Liver (tissue), 3 donors: ENCODE data around the gene SPAG17.

Experiments used
- EGR1 ChIP-seq, 2 donors: IDR thresholded peaks; 2 replicates each; pipeline ENCODE4 v1.6.1; 2016 to 2018; ENCODE audit warnings: antibody characterized with exemption in 2 of 2, low read depth in 2 of 2
- FOXA1 ChIP-seq: IDR thresholded peaks from 2 replicates; pipeline ENCODE4 v1.6.1; 2016; ENCODE audit warnings: antibody characterized with exemption
- FOXA2 ChIP-seq: IDR thresholded peaks from 2 replicates; pipeline ENCODE4 v1.6.1; 2016; ENCODE audit warnings: antibody characterized with exemption
- GABPA ChIP-seq, 2 donors: IDR thresholded peaks in 1 of 2; conservative IDR thresholded peaks in 1 of 2; 2 replicates each; pipeline ENCODE4 v1.6.1; 2016; ENCODE audit warnings: antibody characterized with exemption in 2 of 2, mild to moderate bottlenecking in 1 of 2, moderate library complexity in 1 of 2
- RAD21 ChIP-seq, 2 donors: IDR thresholded peaks; 2 replicates each; pipeline ENCODE4 v1.6.1; 2016; ENCODE audit warnings: antibody characterized with exemption in 2 of 2, mild to moderate bottlenecking in 2 of 2
- RXRA ChIP-seq, 2 donors: IDR thresholded peaks; 2 replicates each; pipeline ENCODE4 v1.6.1; 2017 to 2018; ENCODE audit warnings: antibody characterized with exemption in 2 of 2, mild to moderate bottlenecking in 1 of 2
- SP1 ChIP-seq: IDR thresholded peaks from 2 replicates; pipeline ENCODE4 v1.6.1; 2018; ENCODE audit warnings: antibody characterized with exemption, mild to moderate bottlenecking
- TAF1 ChIP-seq: conservative IDR thresholded peaks from 2 replicates; pipeline ENCODE4 v1.6.1; 2016; ENCODE audit warnings: antibody characterized with exemption, mild to moderate bottlenecking
- YY1 ChIP-seq: IDR thresholded peaks from 2 replicates; pipeline ENCODE4 v1.6.1; 2016; ENCODE audit warnings: antibody characterized with exemption, mild to moderate bottlenecking
- TF ChIP-seq, protein P1 (sequence below): IDR thresholded peaks from 2 replicates; pipeline ENCODE4 v1.6.1; 2016; ENCODE audit warnings: antibody characterized with exemption
- TF ChIP-seq, protein P2 (sequence below): fragments of 150-350 bp; IDR thresholded peaks from 2 replicates; pipeline ENCODE4 v1.5.1; 2017; ENCODE audit warnings: improper control_type of control experiment, low read depth, low read length; ENCODE audit not compliant: missing input control
- TF ChIP-seq, protein P3 (sequence below): IDR thresholded peaks from 2 replicates; pipeline ENCODE4 v1.6.1; 2016; ENCODE audit warnings: antibody characterized with exemption
- donor health status: healthy.
- donor health status: healthy.

DNA sequence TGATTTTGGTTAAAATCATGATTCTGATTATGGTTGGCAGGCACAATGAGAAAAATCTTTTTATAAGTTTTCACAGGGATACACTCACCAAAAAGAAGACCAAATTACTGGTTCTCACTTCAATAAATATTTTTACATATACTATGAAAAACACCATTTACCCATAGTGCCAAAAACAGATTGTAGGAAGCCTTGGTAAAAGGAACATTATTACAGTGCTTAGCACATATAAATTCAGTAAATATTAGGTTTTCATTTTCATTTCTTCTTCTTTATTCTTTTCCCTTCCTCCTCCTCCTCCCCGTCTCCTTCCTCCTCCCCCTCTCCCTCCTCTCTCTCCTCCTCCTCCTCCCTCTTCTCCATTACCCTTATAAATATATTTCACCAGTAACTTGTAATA, 15.8 kb upstream of the SPAG17 start:
- TF ChIP-seq, protein P1, sequence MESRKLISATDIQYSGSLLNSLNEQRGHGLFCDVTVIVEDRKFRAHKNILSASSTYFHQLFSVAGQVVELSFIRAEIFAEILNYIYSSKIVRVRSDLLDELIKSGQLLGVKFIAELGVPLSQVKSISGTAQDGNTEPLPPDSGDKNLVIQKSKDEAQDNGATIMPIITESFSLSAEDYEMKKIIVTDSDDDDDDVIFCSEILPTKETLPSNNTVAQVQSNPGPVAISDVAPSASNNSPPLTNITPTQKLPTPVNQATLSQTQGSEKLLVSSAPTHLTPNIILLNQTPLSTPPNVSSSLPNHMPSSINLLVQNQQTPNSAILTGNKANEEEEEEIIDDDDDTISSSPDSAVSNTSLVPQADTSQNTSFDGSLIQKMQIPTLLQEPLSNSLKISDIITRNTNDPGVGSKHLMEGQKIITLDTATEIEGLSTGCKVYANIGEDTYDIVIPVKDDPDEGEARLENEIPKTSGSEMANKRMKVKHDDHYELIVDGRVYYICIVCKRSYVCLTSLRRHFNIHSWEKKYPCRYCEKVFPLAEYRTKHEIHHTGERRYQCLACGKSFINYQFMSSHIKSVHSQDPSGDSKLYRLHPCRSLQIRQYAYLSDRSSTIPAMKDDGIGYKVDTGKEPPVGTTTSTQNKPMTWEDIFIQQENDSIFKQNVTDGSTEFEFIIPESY, result no peak
- TF ChIP-seq, protein P2, sequence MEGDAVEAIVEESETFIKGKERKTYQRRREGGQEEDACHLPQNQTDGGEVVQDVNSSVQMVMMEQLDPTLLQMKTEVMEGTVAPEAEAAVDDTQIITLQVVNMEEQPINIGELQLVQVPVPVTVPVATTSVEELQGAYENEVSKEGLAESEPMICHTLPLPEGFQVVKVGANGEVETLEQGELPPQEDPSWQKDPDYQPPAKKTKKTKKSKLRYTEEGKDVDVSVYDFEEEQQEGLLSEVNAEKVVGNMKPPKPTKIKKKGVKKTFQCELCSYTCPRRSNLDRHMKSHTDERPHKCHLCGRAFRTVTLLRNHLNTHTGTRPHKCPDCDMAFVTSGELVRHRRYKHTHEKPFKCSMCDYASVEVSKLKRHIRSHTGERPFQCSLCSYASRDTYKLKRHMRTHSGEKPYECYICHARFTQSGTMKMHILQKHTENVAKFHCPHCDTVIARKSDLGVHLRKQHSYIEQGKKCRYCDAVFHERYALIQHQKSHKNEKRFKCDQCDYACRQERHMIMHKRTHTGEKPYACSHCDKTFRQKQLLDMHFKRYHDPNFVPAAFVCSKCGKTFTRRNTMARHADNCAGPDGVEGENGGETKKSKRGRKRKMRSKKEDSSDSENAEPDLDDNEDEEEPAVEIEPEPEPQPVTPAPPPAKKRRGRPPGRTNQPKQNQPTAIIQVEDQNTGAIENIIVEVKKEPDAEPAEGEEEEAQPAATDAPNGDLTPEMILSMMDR, result no peak
- TF ChIP-seq, protein P3, sequence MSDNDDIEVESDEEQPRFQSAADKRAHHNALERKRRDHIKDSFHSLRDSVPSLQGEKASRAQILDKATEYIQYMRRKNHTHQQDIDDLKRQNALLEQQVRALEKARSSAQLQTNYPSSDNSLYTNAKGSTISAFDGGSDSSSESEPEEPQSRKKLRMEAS, result no peak
- no peak for TF ChIP-seq TAF1
- no peak for TF ChIP-seq GABPA (IDR thresholded peaks at IDR 0.05 in 1 of 2, conservative IDR thresholded peaks at IDR 0.05 in 1 of 2)
- TF ChIP-seq FOXA2, result no peak
- no peak for TF ChIP-seq EGR1 (IDR thresholded peaks at IDR 0.05; ENCODE audit: low read depth in 2 of 2)
- no peak for TF ChIP-seq RAD21 (IDR thresholded peaks at IDR 0.05)
- TF ChIP-seq SP1, result no peak
- TF ChIP-seq YY1, result no peak
- no peak for TF ChIP-seq FOXA1
- no peak for TF ChIP-seq RXRA (IDR thresholded peaks at IDR 0.05)
